IPS-18c (cell line): ENCODE data around the gene AGPAT3.

Source experiments
- H3K4me3 ChIP-seq: 2 replicates; pipeline ENCODE4 v1.7.0; 2013; ENCODE audit warnings: low read depth, mild to moderate bottlenecking, low read length, moderate library complexity; ENCODE audit not compliant: insufficient read depth
- H3K9me3 ChIP-seq: one replicate; pipeline ENCODE4 v1.6.1; 2013; ENCODE audit warnings: mild to moderate bottlenecking, low read length, moderate library complexity; ENCODE audit not compliant: control insufficient read depth, insufficient read depth

The AGPAT3 gene

DNA sequence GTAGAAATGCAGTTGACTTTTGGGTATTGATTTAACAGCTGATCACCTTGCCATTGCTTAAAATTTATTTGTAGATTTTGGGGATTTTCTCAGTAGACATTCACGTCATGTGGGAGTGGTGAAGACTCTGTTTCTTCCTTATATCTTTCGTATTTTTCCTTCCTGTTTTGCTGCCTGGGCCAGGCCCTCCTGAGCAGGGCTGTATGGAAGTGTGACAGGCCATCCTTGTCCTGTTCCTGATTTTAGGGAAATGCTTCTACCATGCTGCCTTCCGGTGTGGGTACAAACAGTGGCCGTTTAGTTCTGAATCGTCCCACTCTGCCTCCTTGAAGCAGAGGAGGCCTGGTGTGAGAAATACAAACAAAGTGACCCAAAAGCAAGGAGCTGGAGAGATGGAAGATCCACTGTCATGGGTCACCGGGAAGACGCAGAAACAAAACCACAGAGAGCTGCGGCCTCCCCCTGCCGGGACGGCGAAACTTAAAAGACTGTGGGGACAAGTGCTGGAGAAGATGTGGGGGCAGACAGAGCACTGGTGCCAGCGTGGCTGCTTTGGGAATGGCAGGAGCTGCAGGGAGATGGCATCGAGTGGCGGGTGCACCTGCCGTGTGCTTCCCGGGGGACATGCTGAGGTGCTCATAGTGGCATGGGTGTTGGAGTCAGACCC lies 7.6 kb downstream of the AGPAT3 start:
- Histone ChIP-seq H3K9me3 (no peaks in the 10 kb centered on the region), H3K4me3 (no peak overlapping the region)

DNA sequence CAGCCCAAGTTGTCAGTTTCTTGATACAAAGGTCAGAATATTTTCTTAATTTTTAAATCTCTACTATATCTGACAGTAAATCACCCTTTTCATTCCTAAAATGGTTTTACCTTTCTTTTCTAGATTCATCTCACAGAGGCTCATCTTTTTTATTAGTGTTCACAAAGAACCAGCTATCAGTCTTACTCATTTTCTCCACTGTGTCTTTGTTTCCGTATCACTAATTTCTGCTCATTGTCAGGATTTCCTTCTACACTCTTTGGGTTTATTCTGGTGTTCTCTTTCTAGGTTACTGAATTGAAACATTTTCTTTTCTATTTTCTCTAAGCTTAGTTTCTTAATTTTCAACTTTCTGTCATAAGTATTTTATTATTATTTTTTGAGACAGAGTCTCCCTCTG lies 8.7 kb downstream of the AGPAT3 start:
- no peaks in the 10 kb centered on the region for H3K9me3 ChIP-seq
- H3K4me3 ChIP-seq: no peak overlapping the region

DNA sequence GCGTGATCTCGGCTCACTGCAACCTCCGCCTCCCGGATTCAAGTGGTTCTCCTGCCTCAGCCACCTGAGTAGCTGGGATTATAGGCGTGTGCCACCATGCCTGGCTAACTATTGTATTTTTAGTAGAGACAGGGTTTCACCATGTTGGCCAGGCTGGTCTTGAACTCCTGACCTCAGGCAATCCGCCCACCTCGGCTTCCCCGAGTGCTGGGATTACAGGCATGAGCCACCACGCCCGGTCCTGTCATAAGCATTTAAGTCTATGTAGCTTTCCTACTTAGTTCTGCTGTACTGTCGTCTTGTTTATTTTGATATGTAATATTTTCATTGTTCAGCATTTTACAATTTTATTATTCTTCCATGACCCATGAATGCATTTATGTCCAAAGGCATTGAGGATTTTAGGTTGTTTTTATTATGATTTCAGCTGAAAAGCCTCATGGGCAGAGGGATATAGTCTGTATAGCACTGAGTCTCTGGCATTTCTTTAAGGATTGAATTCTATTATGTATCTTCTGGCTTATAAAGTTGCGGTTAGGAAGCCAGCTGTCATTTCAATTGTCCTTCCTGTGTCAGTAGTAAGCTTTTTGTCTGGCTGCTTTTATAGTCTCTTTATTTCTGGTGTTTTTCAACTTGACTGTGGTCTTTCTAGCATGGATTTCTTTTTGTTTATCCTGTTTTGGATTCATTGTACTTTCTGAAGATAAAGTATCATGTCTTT lies 9.2 kb downstream of the AGPAT3 start:
- Histone ChIP-seq H3K9me3 (no peaks in the 10 kb centered on the region), H3K4me3 (no peak overlapping the region)

DNA sequence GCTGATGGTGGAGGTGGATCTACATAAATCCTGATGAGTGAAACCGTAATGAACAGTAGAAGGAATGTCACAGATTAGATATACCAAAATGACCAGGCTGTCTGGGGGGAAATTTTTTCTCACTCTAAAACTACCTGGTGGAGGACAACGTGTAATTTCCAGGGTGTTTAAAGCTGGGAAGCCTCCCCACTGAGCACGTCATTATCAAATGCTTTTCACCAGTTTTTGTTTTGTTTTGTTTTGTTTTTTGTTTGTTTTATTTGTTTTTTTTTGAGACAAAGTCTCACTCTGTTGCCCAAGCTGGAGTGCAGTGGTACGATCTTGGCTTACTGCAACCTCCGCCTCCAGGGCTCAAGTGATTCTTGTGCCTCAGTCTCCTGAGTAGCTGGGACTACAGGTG lies 11.6 kb downstream of the AGPAT3 start:
- H3K4me3 ChIP-seq: no peak overlapping the region
- no peaks in the 10 kb centered on the region for H3K9me3 ChIP-seq

DNA sequence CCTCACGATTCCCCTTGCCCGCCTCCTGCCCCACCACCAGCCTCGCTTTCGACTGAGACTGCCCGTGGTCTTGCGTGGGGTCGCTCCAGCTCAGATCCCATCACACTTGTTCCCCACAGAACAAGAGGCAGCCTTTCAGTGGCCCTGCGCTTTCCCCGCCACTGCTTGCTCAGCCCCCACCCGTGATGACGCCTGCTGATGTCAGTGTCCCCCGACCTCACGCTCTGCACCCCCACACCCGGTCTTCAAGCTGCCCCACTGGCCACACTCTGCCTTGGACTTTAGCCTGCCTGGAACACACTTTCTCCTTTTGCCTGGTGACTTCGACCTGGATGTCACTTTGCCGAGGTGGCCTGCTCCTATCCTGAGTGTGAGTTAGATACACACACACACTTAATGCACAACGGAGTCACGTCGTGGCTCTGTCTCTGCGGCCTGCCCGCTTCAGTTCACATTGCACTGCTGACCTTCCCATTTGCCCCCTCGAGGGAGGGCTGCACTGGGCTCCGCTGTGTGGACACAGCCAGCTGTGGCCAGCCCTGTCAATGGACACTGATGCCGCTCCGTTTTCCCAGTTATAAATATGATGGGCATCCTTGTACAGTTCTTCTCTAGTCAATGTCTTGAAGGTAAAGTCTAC lies 13.0 kb downstream of the AGPAT3 start:
- no peak overlapping the region for H3K4me3 ChIP-seq
- no peaks in the 10 kb centered on the region for H3K9me3 ChIP-seq

DNA sequence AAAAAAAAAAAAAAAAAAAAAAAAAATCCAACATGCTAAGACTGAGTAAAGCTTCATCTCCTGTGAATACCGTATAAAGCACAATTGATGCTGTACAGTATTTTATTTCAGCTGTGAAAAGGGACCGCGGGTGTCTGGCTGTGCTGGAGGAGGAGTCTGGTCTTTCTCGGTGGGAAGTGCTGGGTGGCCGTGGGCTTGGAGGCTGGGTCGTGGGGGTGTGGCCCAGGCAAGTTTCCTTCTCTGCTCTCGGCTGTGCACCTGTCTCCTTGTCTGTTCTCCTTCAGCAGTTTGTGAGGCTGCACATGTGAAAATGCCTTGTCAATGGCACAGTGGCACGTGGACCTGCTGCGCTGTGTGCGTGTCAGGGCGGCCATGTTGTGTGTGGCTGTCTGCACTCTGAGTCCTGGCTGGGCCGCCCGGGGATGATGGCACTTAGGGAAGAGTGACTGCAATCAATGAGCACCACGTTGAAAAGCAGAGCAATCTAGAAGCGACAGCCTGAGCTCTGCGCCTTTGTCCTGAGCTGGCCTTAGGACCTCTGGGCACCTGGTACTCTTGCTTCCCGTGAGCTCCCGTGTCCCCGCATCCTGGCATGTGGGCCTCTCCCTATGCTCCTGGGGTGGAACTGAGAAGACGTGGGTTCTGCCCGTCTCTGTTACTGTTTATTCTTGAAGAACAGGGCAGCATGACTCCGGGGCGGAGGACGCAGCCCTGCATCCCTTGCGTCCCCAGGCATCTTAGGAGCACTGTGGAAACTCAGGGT lies 14.5 kb downstream of the AGPAT3 start:
- Histone ChIP-seq H3K9me3 (no peaks in the 10 kb centered on the region), H3K4me3 (no peak overlapping the region)

DNA sequence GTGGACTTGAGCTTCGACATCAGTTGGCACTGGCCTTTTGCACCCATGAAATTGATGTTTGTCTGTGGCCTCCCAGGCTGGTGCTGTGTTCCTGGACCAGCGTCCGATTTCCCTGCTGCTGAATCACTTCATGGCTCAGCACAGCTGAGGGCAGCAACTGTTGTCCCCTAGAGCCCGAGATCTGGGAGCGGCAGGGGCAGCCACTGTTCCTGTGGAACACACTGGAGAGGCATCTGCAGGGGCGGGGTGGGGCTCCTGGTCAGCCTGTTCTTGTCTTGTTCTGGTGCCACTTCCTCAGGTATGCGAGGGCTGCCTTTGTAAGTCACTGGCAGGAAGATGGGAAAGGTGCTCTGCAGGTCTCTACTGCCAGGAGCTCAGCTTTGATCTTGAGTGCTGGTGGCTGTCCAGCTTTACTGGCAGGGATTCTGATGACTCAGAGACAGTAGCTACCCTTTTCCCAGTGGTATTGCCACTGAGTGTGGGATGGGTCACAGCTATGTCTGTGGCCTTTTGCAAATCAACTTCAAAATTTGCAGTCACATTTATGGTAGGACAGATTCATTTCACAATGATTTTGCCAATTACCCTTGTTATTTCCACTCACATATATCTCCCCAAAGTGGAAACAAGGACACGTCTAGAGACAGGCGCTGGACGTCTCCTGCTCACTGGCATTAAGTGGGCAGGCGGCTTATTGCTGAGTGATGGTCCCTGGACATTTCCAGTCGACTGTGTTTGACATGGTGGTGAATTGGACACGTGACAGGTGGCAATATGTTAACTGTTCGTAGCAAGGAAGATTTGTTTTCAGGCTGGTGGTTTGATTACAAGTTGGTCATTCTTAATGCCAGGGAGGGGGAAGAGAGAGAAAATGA lies 15.3 kb downstream of the AGPAT3 start:
- H3K4me3 ChIP-seq: no peak overlapping the region
- H3K9me3 ChIP-seq: no peaks in the 10 kb centered on the region

DNA sequence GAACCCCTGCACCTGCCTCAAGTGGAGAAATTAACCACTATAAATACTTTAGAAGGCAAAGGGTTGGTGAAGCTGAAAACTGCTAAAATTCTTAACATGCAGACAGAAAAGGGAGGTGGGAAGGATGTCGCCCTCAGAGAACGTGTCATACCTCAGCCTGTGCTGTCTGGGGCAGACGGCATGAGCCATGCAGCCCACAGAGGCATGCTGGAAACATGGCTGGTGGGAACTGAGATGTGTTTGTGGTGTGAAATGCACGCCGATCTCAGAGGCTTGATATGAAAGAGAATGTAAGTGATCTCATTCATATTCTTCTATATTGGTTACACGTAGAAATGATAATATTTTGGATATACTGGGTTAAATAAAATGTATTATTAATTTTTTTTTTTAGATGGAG lies 16.3 kb downstream of the AGPAT3 start:
- H3K4me3 ChIP-seq: no peak overlapping the region
- H3K9me3 ChIP-seq: no peaks in the 10 kb centered on the region

DNA sequence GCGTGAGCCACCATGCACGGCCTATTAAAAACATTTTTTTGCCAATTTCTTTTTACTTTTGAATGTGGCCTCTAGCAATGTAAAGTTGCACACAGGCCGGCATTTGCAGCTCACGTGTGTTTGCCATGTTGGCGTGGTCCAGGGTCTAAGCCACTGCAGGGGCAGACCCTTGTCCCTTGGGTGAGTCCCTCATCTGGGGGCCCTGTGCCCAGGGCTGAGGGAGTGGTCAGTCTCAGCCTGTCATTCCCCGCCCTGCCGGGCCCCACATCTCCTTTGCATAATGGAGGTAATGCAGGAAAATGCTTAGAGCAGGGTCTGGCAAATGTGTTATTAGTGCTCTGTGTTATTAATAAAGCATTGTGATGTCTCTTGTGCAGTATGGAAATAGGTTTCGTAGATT lies 16.9 kb downstream of the AGPAT3 start:
- Histone ChIP-seq H3K4me3 (no peak overlapping the region), H3K9me3 (no peaks in the 10 kb centered on the region)

DNA sequence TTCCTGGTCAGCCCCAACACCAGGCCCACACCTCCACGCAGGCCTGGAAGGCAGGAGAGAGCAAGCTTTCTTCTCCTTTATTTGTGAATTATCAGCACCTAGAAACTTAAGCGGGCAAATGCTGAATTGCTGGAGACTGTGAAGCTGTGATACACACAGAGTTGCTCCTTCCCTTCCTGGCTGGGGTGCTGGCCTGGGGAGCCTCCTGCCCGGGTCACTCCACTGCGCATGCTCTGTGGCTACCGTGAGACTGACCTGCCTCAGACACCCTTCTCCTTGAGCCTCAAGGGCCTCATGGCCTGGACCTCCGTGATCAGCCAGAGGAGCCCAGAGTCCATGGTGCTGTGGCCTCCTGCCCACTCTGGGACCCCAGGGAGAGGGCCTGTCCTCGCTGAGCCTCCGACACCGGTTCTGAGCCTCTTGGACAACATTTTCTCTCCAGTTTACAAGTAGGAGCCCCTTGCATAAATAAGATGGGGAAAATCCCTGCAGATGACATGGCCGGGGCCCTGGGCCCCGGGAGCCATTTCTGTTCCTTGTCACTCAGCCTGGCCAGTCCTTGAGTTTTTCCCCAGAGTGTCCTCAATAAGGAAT lies 18.0 kb downstream of the AGPAT3 start:
- Histone ChIP-seq H3K4me3 (no peak overlapping the region), H3K9me3 (no peaks in the 10 kb centered on the region)

DNA sequence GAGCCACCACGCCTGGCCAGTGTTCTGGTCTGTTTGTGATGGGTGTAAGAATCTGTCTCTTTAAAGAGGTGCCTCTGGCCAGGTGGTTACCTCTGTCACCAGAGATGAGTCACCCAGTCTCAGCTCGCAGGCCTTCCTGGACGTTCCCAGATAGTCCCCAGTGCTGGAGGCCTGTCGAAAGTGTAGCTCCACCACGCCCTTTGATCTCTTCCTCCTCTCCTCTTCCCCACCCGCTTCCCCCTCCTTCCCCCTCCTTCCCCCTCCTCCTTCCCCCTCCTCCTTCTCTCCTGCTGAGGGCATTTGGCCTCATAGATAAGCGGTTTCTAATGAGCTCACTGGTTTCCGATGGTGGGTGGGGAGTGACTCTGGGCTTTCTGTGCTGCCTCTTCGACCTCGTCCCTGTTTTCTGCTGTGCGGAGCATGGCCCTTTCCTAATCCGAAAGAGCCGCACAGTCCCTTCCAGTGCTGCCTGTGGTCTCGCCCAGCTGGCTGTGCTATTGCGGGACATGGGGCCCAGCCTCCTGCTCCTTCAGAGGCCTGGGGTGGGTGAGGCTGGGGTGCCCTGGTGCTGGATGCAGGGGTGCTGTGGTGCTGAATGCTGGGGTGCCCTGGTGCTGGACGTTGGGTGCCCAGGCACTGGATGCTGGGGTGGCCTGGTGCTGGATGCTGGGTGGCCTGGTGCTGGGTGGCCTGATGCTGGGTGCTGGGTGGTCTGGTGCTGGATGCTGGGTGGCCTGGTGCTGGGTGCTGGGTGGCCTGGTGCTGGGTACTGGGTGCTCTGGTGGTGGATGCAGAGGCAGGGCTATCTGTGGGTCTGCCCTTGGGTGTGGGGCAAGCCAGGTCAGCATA lies 19.2 kb downstream of the AGPAT3 start:
- Histone ChIP-seq H3K9me3 (no peaks in the 10 kb centered on the region), H3K4me3 (no peak overlapping the region)

DNA sequence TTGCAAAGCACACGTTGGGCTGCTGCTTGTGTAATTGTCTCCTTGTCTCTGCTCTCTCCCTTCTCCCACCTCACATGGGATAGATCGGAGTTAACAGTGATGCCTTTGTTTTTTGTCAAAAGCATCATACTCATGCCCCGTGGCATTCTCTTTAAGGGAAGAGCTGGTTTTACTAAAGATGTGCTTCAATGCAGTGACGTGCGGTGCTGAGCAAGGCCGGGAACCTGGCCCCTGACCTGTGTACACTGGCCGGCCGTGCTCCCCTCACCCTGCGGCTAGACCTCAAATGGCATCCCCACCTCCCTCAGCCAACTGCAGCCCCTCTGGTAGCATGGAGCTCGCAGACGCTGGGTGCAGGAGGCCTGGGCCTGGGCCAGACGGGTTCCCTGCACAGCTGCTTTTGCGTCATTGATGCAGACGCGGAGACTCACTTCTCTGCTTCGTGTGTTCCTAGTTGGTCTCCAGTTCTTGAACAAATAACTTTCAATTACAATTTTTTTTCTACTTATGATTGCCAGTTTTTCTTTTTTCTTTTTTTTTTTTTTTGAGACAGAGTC lies 19.9 kb downstream of the AGPAT3 start:
- Histone ChIP-seq H3K4me3 (no peak overlapping the region), H3K9me3 (no peaks in the 10 kb centered on the region)

DNA sequence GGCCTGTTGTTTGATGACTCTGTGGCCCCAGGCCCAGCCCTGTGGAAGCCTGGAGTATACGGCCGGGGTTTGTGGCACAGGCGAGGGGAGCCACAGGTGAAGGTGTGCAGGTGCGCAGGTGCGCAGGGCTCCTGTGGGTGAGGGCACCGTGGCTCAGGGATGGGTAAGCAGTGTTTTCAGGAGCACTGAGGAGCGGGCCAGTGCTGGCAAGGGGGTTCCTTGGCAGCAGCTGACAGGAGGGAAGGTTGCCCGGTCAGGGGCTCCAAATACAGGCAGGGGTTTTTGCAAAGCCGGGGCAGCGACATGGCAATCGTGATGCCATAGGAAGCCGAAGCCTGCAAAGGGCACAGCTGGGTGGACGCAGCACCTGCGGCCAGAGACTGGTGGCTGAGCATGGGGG lies 20.7 kb downstream of the AGPAT3 start:
- H3K4me3 ChIP-seq: no peak overlapping the region
- H3K9me3 ChIP-seq: no peaks in the 10 kb centered on the region

DNA sequence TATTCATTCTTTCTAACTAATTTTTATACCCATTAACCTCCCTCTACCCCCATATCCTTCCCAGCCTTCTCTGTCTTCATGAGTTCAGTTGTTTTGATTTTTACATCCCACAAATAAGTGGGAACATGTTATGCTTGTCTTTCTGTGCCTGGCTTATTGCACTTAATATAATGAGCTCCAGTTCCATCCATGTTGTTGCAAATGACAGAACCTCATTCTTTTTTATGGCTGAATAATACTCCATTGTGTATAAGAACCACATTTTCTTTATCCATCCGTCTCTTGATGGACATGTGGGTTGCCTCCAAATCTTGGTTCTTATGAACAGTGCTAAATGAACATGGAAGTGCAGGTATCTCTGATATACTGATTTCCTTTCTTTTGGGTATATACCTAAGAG lies 21.5 kb downstream of the AGPAT3 start:
- H3K9me3 ChIP-seq: no peaks in the 10 kb centered on the region
- no peak overlapping the region for H3K4me3 ChIP-seq

DNA sequence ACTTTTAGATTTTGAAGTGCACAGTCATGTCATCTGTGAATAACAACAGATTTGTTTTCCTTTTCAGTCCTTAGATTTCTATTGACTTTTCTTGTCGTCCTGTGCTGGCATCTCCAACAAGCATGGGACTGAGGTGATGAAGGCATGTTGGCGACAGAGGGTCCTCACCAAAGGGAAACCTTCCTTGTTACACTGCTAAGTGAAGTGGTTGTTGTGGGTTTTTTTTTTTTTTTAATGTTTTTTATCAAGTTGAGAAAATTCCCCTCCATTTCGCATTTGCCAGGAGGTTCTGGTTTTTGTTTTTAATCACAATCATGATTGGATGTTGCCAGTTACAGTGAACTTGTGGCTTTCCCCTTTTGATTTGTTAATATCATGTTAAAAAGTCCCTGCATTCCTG lies 24.0 kb downstream of the AGPAT3 start:
- no peaks in the 10 kb centered on the region for H3K9me3 ChIP-seq
- H3K4me3 ChIP-seq: no peak overlapping the region

DNA sequence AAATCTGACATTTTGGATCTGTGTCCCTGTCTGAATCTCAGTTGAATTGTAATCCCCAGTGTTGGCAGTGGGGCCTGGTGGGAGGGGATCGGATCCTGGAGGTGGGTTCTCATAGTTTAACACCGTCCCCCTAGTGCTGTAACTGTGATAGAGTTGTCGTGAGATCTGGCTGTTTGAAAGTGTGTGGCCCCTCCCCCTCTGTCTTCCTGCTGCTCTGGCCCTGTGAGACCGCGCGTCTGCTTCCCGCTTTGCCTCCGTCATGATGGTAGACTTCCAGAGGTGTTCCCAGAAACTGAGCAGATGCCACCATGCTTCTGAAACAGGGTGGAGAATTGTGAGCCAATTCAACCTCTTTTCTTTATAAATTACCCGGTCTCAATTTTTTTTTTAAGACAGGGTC lies 25.0 kb downstream of the AGPAT3 start:
- Histone ChIP-seq H3K4me3 (no peak overlapping the region), H3K9me3 (no peaks in the 10 kb centered on the region)
